ENCODE data around the gene STON2.
"Not testable (repeated sequence)": the region's sequence is repeated elsewhere in the genome, so short reads cannot be mapped to it uniquely, and the experiment has no call there.

Gene STON2

GRCh38 chr14:81400202-81400678 lies at the start of gene STON2:
STON2 (minus strand) TSS chr14:81400324; CDS start chr14:81398382, 1,942 bp downstream.
- DNase-seq (ENCODE audit: insufficient read length, low spot score) (peak; percentile 22), FAIRE-seq (no peak)

GRCh38 chr14:81449576-81449975 lies 49.5 kb upstream of the STON2 start:
- FAIRE-seq: no peak
- no peak for DNase-seq (ENCODE audit: insufficient read length, low spot score)

GRCh38 chr14:81449114-81449513 lies 49.0 kb upstream of the STON2 start:
- DNase-seq (ENCODE audit: insufficient read length, low spot score): no peak
- no peak for FAIRE-seq

DNA sequence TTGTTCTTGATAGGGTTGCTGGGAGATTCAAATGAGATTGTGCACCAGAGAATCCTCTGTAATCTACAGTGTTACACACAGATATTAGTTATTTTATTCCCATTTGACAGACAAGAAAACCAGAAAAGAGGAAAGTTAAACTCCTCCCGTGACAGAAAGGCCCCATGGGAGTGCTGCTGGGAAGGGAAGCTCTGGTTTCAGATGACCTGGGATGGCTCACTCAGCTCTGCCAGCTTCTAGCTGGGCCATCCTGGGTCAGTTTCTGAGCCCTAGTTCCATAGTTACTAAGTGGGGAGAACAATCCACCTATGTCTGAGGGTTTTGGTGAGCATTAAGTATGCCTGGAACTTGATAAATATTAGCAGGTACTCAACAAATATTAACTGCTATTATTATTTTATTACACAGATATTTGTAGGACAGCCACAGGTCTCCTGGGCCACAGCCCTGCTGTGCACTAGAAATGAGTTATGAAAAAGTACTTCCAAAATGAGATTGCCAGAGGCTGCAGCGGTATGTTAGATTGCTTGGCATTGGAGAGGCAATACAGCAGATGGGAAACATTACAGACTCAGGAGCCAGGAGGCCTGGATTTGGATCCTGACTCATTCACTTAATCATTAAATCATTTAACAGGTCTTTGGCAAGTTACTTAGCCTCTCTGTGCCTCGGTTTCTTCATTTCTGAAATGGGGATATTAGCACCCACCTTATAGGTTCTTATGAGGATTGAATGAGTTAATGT lies 47.1 kb upstream of the STON2 start:
- DNase-seq (ENCODE audit: insufficient read length, low spot score) (no peak), FAIRE-seq (no peak)

DNA sequence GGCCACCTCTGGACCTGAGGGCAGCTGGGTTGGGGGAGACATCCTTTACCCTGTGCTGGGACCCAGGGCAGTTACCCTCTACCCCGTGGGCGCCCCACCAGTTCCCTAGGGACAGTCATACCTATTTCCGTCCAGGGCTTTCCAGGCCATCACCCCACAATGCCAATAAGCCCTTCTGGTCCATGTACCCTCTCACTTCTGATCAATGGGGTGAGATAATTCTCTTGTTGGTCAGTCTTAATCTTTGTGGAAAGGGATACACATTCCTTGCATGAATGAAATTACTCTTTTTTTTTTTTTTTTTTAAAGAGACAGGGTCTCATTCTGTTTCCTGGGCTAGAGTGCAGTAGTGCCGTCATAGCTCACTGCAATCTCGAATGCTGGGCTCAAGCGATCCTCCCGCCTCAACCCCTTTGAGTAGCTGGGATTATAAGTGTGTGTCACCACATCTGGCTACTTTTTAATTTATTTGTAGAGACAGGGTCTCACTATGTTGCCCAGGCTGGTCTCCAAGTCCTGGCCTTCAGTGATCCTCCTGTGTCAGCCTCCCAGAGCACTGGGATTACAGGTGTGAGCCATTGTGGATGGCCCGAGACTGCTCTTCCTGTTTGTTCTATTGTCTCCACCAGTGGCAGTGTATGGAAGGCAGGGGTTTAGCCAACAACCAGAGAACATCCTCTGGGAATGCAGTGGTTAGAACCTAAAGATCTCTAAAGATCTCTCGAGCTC lies 46.3 kb upstream of the STON2 start:
- DNase-seq (ENCODE audit: insufficient read length, low spot score) (no peak), FAIRE-seq (no peak)

DNA sequence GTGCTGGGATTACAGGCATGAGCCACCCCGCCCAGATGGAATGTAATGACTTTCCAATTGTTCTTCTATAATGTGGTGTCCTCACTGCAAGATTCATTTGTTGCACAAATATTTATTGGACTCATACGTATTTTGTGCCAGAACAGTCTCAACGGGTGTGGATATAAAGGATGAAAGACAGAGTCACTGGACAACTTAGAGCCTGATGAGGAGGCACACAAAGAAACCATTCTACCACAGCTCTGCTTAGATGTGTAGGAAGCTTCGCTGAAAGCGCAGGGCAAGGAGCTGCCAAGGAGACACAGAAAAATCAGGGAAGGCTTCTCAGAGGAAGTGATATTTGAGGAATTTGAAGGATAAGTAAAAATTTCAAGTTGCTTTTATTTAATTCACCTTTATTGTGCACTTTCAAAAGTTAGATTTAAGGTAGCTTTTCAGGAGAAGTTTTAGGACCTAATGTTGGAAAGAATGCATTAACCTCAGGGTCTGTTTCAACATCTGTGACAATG lies 41.6 kb upstream of the STON2 start:
- DNase-seq (ENCODE audit: insufficient read length, low spot score) (no peak), FAIRE-seq (no peak)

- no peak for DNase-seq (ENCODE audit: insufficient read length, low spot score)
- no peak for FAIRE-seq
Measured at GRCh38 chr14:81440041-81440440, 39.9 kb upstream of the STON2 start.

DNA sequence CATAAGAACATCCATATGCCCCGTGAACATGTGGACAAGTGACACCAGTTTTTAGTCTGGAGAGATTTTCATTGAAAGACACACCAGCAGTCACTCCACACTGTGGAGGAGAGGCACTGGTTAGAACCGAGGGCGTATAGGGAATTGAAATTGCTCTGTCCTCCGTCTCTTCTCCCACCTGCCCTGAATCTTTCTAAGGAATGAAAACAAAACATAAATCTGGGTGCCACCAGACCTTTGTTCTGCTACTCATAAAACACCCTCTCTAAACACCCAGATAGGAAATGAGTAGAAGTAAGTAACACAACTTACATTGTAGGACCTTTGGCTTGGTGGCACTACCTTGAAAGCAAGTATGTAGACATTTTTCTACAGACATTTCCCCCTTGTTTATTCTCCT lies 37.1 kb upstream of the STON2 start:
- no peak for FAIRE-seq
- no peak for DNase-seq (ENCODE audit: insufficient read length, low spot score)

DNA sequence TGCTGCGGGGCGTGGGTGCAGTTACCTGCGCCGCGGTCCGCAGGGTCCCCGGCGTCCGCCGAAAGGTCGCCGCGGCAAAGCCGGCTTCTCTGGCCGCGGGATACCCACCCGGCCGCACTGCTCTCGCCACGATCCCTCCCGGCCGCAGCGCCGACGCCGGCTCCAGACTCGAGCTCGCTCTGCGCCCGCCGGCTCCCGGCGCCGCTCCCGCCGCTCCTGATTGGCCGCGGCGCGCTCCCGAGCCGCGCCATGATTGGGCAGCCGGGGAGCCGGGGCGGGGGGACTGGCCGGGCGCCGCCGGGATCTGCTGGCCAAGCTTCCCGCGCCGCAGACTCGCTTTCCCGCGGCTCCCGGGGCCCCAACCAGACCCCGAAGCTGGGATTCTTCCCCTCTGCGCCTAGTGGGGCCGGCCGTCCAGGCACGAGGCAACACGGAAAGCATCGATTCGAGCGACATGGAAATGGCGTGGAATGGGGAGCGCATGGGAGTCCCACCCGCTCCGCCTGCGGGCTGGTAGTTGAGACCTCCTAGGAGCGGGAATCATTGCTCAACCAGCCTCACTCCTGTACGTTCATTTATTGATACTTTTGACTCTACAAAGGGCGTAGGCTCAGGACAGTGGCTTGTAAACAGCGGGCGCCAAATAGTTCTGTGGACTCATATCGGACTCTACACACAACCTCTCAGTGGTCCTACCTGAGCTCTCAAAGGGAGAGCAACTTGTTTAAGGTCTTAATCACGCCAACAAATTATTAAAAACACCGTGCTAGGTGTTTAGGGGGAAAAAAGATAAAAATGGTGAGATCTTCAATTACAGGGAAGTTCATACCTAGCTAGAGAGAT lies 36.4 kb upstream of the STON2 start:
- no peak for FAIRE-seq
- DNase-seq (ENCODE audit: insufficient read length, low spot score): peak; percentile 65

- DNase-seq (ENCODE audit: insufficient read length, low spot score) (no peak), FAIRE-seq (no peak)
Measured at GRCh38 chr14:81435391-81436295, 35.5 kb upstream of the STON2 start.

GRCh38 chr14:81435048-81435390 lies 34.9 kb upstream of the STON2 start:
- no peak for FAIRE-seq
- no peak for DNase-seq (ENCODE audit: insufficient read length, low spot score)

DNA sequence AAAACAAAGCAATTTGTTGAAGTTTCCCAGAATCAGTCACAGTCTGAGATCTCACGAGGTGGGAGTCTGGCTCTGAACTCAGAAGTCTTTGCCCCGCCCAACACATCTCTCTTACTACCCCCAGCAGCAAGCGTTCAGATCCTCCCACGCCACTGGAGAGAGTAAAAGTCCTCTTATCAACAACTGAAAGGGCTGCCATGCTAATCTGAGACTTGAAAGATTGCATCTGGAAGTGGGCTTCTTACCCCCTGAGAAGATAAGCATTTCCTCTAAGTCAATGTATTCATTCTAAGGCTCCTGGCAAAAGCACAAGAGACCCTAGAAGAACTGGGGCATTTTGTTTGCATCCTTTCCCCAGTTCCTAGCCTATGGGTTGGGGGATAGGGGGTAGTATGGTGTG lies 34.1 kb upstream of the STON2 start:
- FAIRE-seq (no peak), DNase-seq (ENCODE audit: insufficient read length, low spot score) (no peak)

- no peak for FAIRE-seq
Measured at GRCh38 chr14:81433378-81433777, 33.3 kb upstream of the STON2 start.

DNA sequence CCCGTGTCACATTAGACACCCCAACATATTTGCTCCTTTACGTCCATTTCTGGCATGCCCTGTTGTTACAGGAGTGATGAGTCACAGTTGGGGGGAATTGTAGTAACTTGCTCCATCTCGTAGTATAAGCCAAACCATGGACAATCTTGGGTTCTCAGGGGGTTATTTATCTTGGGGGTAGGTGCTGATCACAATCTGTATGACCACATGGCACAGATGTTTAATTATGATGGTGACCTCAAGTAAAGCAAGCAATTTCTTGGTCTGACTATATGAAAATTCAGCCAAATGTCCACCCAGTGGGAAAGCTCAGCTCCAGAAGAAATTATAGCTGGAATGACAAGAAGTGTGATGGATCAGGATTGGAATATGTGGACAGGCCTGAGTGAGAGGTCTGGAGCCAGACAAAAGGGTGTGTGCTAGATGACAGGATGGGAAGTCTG lies 32.1 kb upstream of the STON2 start:
- DNase-seq (ENCODE audit: insufficient read length, low spot score) (no peak), FAIRE-seq (no peak)

More at GRCh38 chr14:81433378-81433777, 33.3 kb upstream of the STON2 start:
- DNase-seq (ENCODE audit: insufficient read length, low spot score): no peak

GRCh38 chr14:81430235-81430634 lies 30.1 kb upstream of the STON2 start:
- no peak for FAIRE-seq

GRCh38 chr14:81429749-81430148 lies 29.6 kb upstream of the STON2 start:
- not testable (repeated sequence) for DNase-seq (ENCODE audit: insufficient read length, low spot score); FAIRE-seq

More at GRCh38 chr14:81430235-81430634, 30.1 kb upstream of the STON2 start:
- no peak for DNase-seq (ENCODE audit: insufficient read length, low spot score)

GRCh38 chr14:81429028-81429427 lies 28.9 kb upstream of the STON2 start:
- FAIRE-seq: no peak
- no peak for DNase-seq (ENCODE audit: insufficient read length, low spot score)

DNA sequence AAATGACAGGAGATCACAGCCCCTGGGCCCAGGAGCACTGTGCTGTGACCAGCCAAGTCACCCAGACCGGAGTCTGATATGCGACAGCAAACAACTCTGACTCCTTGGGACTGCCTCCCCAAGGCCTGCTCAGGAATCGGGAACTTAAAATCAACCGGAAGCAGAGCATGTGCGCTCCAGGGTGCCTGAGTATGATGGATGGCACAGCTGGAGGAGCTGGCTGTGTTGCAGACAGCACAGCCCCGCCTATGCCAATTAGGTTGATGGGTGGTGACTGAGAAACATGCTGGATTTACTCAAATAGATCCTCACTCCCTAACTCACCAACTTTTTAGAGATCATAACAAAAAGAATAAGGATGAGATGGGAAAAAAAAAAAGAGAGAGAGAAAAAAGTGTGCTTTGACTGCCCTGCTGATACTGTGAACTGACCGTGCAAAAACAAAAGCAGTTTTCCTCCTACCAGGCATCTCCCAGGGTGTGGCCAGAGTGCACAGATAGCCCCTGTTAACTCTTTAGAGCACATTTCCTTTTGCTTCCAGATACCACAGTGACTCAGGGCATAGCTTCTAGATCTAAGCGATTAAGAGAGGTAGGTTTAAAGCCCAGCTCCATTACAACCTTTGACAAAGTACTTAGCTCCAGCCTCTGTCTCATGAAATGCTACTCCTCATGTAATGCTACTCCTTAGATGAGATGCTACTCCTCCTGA lies 27.4 kb upstream of the STON2 start:
- FAIRE-seq: no peak
- DNase-seq (ENCODE audit: insufficient read length, low spot score): no peak

GRCh38 chr14:81423504-81423903 lies 23.4 kb upstream of the STON2 start:
- FAIRE-seq (no peak), DNase-seq (ENCODE audit: insufficient read length, low spot score) (no peak)
